Glutamatergic neuron (in vitro differentiated cells): ENCODE data around the gene CROCC2. TPM values are rescaled to one million over a fixed set of nuclear protein-coding genes. Genes with fewer than 3 reads are reported as not detected.

Source experiments
- DNase-seq: peaks from one replicate; pipeline ENCODE4 v3.0.0; 2022
- H3K27ac Mint-ChIP-seq: one replicate; pipeline ENCODE4 v1.8.0; 2020; ENCODE audit warnings: mild to moderate bottlenecking, mixed read lengths, inconsistent platforms; ENCODE audit not compliant: unreplicated experiment
- H3K27me3 Mint-ChIP-seq: one replicate; pipeline ENCODE4 v1.8.0; 2020; ENCODE audit warnings: mild to moderate bottlenecking, moderate library complexity, mixed read lengths, inconsistent platforms; ENCODE audit not compliant: unreplicated experiment
- H3K36me3 Mint-ChIP-seq: one replicate; pipeline ENCODE4 v1.8.0; 2020; ENCODE audit warnings: mild to moderate bottlenecking, mixed read lengths, inconsistent platforms; ENCODE audit not compliant: unreplicated experiment
- H3K4me1 Mint-ChIP-seq: one replicate; pipeline ENCODE4 v1.8.0; 2020; ENCODE audit warnings: mild to moderate bottlenecking, low read depth, mixed read lengths, inconsistent platforms; ENCODE audit not compliant: unreplicated experiment
- H3K4me3 Mint-ChIP-seq: one replicate; pipeline ENCODE4 v1.8.0; 2020; ENCODE audit warnings: mild to moderate bottlenecking, mixed read lengths, inconsistent platforms; ENCODE audit not compliant: unreplicated experiment
- H3K9me3 Mint-ChIP-seq: one replicate; pipeline ENCODE4 v1.8.0; 2020; ENCODE audit warnings: mild to moderate bottlenecking, moderate library complexity, mixed read lengths, inconsistent platforms; ENCODE audit not compliant: unreplicated experiment
- CTCF ChIP-seq: fragments of 200-600 bp; sonication (generic); IDR thresholded peaks from one replicate; pipeline ENCODE4 v1.5.0; 2021; ENCODE audit not compliant: partially characterized antibody, unreplicated experiment
- long read RNA-seq: library from polyadenylated mRNA; unstranded; transcript quantifications from one replicate; pipeline ENCODE4 v2.0.0, GENCODE V29; 2020; ENCODE audit not compliant: unreplicated experiment
- total RNA-seq: library from RNA; stranded (reverse); fragmentation: NEBNext Ultra II Directional; extraction: Animal tissue kit (Norgen Biotek cat#: 25700); gene quantifications from one replicate; pipeline ENCODE4 v1.2.1, GENCODE V29; 2021; ENCODE audit not compliant: unreplicated experiment

Gene CROCC2
- total RNA-seq, result not detected
- long read RNA-seq, result 0 reads

- peaks cover 2% of the 10 kb centered on the region for H3K4me1 Mint-ChIP-seq
- no peaks in the 10 kb centered on the region for H3K36me3 Mint-ChIP-seq
- DNase-seq, result no peak
- peaks cover 2% of the 10 kb centered on the region for H3K27me3 Mint-ChIP-seq
- peaks cover 6% of the 10 kb centered on the region for H3K9me3 Mint-ChIP-seq
- no peak within 1 kb of the TSS for H3K4me3 Mint-ChIP-seq
- H3K27ac Mint-ChIP-seq, result no peak within 1 kb of the TSS
- TF ChIP-seq CTCF, result no peak
Observed at GRCh38 chr2:240906141-240906910, at the start of gene CROCC2. TSS of gene CROCC2 (plus strand) at chr2:240906336. CDS start at chr2:240906514, 178 bp downstream.

- Mint-ChIP-seq H3K27me3 (peaks cover 5% of the 10 kb centered on the region), H3K4me3 (peak overlapping the region; percentile 46), H3K36me3 (peaks cover 23% of the 10 kb centered on the region), H3K4me1 (peaks cover 4% of the 10 kb centered on the region), H3K9me3 (peaks cover 8% of the 10 kb centered on the region), H3K27ac (peak overlapping the region; percentile 75)
- no peak for DNase-seq
- no peak for TF ChIP-seq CTCF
Observed at GRCh38 chr2:240857039-240858008, 48.8 kb upstream of the CROCC2 start.

GRCh38 chr2:240858321-240858720 is 47.8 kb upstream of the CROCC2 start:
- Mint-ChIP-seq H3K9me3 (peaks cover 6% of the 10 kb centered on the region), H3K4me1 (peaks cover 4% of the 10 kb centered on the region), H3K36me3 (peaks cover 21% of the 10 kb centered on the region), H3K4me3 (no peak overlapping the region), H3K27ac (peak overlapping the region; percentile 12), H3K27me3 (peaks cover 4% of the 10 kb centered on the region)
- no peak for TF ChIP-seq CTCF
- no peak for DNase-seq

GRCh38 chr2:240858871-240859270 is 47.3 kb upstream of the CROCC2 start:
- peaks cover 4% of the 10 kb centered on the region for H3K9me3 Mint-ChIP-seq
- TF ChIP-seq CTCF, result no peak

GRCh38 chr2:240861547-240861946 is 44.6 kb upstream of the CROCC2 start:
- DNase-seq, result no peak
- H3K27ac Mint-ChIP-seq, result no peak overlapping the region
- H3K4me1 Mint-ChIP-seq, result peaks cover 4% of the 10 kb centered on the region
- TF ChIP-seq CTCF, result no peak
- peaks cover 4% of the 10 kb centered on the region for H3K27me3 Mint-ChIP-seq
- no peak overlapping the region for H3K4me3 Mint-ChIP-seq
- H3K9me3 Mint-ChIP-seq, result peaks cover 6% of the 10 kb centered on the region
- peaks cover 5% of the 10 kb centered on the region for H3K36me3 Mint-ChIP-seq

More at GRCh38 chr2:240858871-240859270, 47.3 kb upstream of the CROCC2 start:
- H3K27me3 Mint-ChIP-seq, result peaks cover 4% of the 10 kb centered on the region
- no peak overlapping the region for H3K27ac Mint-ChIP-seq
- H3K4me1 Mint-ChIP-seq, result peaks cover 4% of the 10 kb centered on the region
- no peak overlapping the region for H3K4me3 Mint-ChIP-seq
- no peak for DNase-seq
- peaks cover 18% of the 10 kb centered on the region for H3K36me3 Mint-ChIP-seq
